ENCODE data around the gene LZTR1. TPM values are rescaled to one million over a fixed set of nuclear protein-coding genes. Genes with fewer than 3 reads are reported as not detected.

The LZTR1 gene
- total and polyA plus RNA-seq, 2 donors from 2014 or later: 24.3 to 66.4 TPM

- intact Hi-C loops (cut with DNase I): no loop called here
- FAIRE-seq: no peak
- Histone ChIP-seq H3K27me3 (ENCODE audit: control insufficient read depth, insufficient read depth, low read length) (no peaks in the 10 kb centered on the region), H3K4me1 (ENCODE audit: control insufficient read depth in 2 of 3, insufficient read depth in 2 of 3, low read depth in 1 of 3, low read length in 3 of 3) (no peaks in the 10 kb centered on the region), H3K4me3 (ENCODE audit: low read length in 3 of 3) (no peak overlapping the region), H3K27ac (ENCODE audit: low read depth in 2 of 2, low read length in 2 of 2) (no peak overlapping the region), H3K36me3 (ENCODE audit: control insufficient read depth in 2 of 3, insufficient read depth in 3 of 3, low read length in 3 of 3) (peaks cover 0 to 14% (median 7%) of the 10 kb centered on the region in 3 donors), H3K9ac (ENCODE audit: low read length in 3 of 3) (no peak overlapping the region), H3K9me3 (ENCODE audit: control insufficient read depth in 2 of 3, insufficient read depth in 1 of 3, low read length in 3 of 3) (no peaks in the 10 kb centered on the region)
- TF ChIP-seq, protein P1, sequence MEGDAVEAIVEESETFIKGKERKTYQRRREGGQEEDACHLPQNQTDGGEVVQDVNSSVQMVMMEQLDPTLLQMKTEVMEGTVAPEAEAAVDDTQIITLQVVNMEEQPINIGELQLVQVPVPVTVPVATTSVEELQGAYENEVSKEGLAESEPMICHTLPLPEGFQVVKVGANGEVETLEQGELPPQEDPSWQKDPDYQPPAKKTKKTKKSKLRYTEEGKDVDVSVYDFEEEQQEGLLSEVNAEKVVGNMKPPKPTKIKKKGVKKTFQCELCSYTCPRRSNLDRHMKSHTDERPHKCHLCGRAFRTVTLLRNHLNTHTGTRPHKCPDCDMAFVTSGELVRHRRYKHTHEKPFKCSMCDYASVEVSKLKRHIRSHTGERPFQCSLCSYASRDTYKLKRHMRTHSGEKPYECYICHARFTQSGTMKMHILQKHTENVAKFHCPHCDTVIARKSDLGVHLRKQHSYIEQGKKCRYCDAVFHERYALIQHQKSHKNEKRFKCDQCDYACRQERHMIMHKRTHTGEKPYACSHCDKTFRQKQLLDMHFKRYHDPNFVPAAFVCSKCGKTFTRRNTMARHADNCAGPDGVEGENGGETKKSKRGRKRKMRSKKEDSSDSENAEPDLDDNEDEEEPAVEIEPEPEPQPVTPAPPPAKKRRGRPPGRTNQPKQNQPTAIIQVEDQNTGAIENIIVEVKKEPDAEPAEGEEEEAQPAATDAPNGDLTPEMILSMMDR (IDR thresholded peaks at IDR 0.05; ENCODE audit: borderline replicate concordance, extremely low read depth, insufficient read depth): no peak
- peak in 1 of 5 donors; percentile 73 for DNase-seq
These were observed 9.4 kb downstream of the LZTR1 start for GRCh38 chr22:20991252-20992055.

GRCh38 chr22:20992056-20992442 lies 10.0 kb downstream of the LZTR1 start:
- FAIRE-seq (no peak), DNase-seq (peak in 1 of 5 donors; percentile 55)
- H3K9ac ChIP-seq (ENCODE audit: low read length in 3 of 3): no peak overlapping the region
- no peak overlapping the region for H3K4me3 ChIP-seq (ENCODE audit: low read length in 3 of 3)
- H3K4me1 ChIP-seq (ENCODE audit: control insufficient read depth in 2 of 3, insufficient read depth in 2 of 3, low read depth in 1 of 3, low read length in 3 of 3): no peaks in the 10 kb centered on the region
- H3K27me3 ChIP-seq (ENCODE audit: control insufficient read depth, insufficient read depth, low read length): no peaks in the 10 kb centered on the region
- no peak overlapping the region for H3K27ac ChIP-seq (ENCODE audit: low read depth in 2 of 2, low read length in 2 of 2)
- TF ChIP-seq, protein P1 (IDR thresholded peaks at IDR 0.05; ENCODE audit: borderline replicate concordance, extremely low read depth, insufficient read depth): no peak
- intact Hi-C loops (cut with DNase I): no loop called here
- no peaks in the 10 kb centered on the region for H3K9me3 ChIP-seq (ENCODE audit: control insufficient read depth in 2 of 3, insufficient read depth in 1 of 3, low read length in 3 of 3)
- peaks cover 0 to 14% (median 5%) of the 10 kb centered on the region in 3 donors for H3K36me3 ChIP-seq (ENCODE audit: control insufficient read depth in 2 of 3, insufficient read depth in 3 of 3, low read length in 3 of 3)

- H3K36me3 ChIP-seq (ENCODE audit: control insufficient read depth in 2 of 3, insufficient read depth in 3 of 3, low read length in 3 of 3): peaks cover 0 to 14% (median 5%) of the 10 kb centered on the region in 3 donors
- H3K27me3 ChIP-seq (ENCODE audit: control insufficient read depth, insufficient read depth, low read length): no peaks in the 10 kb centered on the region
- H3K4me1 ChIP-seq (ENCODE audit: control insufficient read depth in 2 of 3, insufficient read depth in 2 of 3, low read depth in 1 of 3, low read length in 3 of 3): no peaks in the 10 kb centered on the region
- no peak overlapping the region for H3K27ac ChIP-seq (ENCODE audit: low read depth in 2 of 2, low read length in 2 of 2)
- intact Hi-C loops (cut with DNase I): no loop called here
- H3K9ac ChIP-seq (ENCODE audit: low read length in 3 of 3): no peak overlapping the region
- DNase-seq: peak in 1 of 5 donors; percentile 73
- no peak for FAIRE-seq
- TF ChIP-seq, protein P1 (IDR thresholded peaks at IDR 0.05; ENCODE audit: borderline replicate concordance, extremely low read depth, insufficient read depth): no peak
- H3K9me3 ChIP-seq (ENCODE audit: control insufficient read depth in 2 of 3, insufficient read depth in 1 of 3, low read length in 3 of 3): no peaks in the 10 kb centered on the region
- no peak overlapping the region for H3K4me3 ChIP-seq (ENCODE audit: low read length in 3 of 3)
These were observed 10.6 kb downstream of the LZTR1 start for GRCh38 chr22:20992456-20993303.

Data from kidney (tissue), 14 donors.